ENCODE measurements around the gene STRBP. TPM values are rescaled to one million over a fixed set of nuclear protein-coding genes. Genes with fewer than 3 reads are reported as not detected.

STRBP gene
- total and polyA plus RNA-seq, 2 of the 4 experiments (the other 2 are of a cell fraction), result 2.1 to 2.5 TPM

GRCh38 chr9:123096987-123097386, 171.4 kb downstream of the STRBP start:
- H2AFZ ChIP-seq (replicated peaks; ENCODE audit: low read length, poor library complexity), result no peak overlapping the region
- no peak overlapping the region for H3K14ac ChIP-seq (replicated peaks; ENCODE audit: low read depth, low read length)
- no peak overlapping the region for H3K56ac ChIP-seq (ENCODE audit: extremely low read depth, insufficient read depth, low read length)
- in situ Hi-C loops (cut with MboI; ENCODE audit: low sequenced_read_pairs), result no loop called here
- no peaks in the 10 kb centered on the region for H3K27me3 ChIP-seq (ENCODE audit: control insufficient read depth, insufficient read depth, low read length)
- no peak for DNase-seq
- intact Hi-C loops (cut with micrococcal nuclease), result no loop called here
- TF ChIP-seq SMC3 (IDR thresholded peaks at IDR 0.05; ENCODE audit: low read depth, low read length) (no peak), MAZ (IDR thresholded peaks at IDR 0.05; ENCODE audit: borderline replicate concordance, low read depth, low read length) (no peak), POLR2A (IDR thresholded peaks at IDR 0.05; ENCODE audit: low read depth, low read length) (no peak), CEBPB (IDR thresholded peaks at IDR 0.05; ENCODE audit: low read depth, low read length) (no peak), MXI1 (IDR thresholded peaks at IDR 0.05; ENCODE audit: borderline replicate concordance, low read depth, low read length) (no peak), NFE2L2 (IDR thresholded peaks at IDR 0.05; ENCODE audit: low read depth, low read length) (no peak), CHD1 (IDR thresholded peaks at IDR 0.05; ENCODE audit: low read depth, low read length) (no peak), RAD21 (IDR thresholded peaks at IDR 0.05; ENCODE audit: low read length) (no peak), MAFK (IDR thresholded peaks at IDR 0.05; ENCODE audit: low read depth, low read length) (no peak), USF2 (IDR thresholded peaks at IDR 0.05; ENCODE audit: low read depth, low read length) (no peak), BHLHE40 (IDR thresholded peaks at IDR 0.05; ENCODE audit: low read depth, low read length) (no peak), ELK1 (IDR thresholded peaks at IDR 0.05; ENCODE audit: borderline replicate concordance, low read depth, low read length) (no peak), RFX5 (IDR thresholded peaks at IDR 0.05; ENCODE audit: low read depth, low read length) (no peak)
- CTCF ChIA-PET, result no interaction called here
- no peak overlapping the region for H2BK20ac ChIP-seq (ENCODE audit: low read depth, low read length)
- H4K8ac ChIP-seq (ENCODE audit: low read depth in 2 of 2, low read length in 2 of 2), result no peak overlapping the region
- no peak overlapping the region for H3K4me2 ChIP-seq (ENCODE audit: low read depth, low read length)
- H3K27ac ChIP-seq (ENCODE audit: insufficient read depth, low read length), result no peak overlapping the region
- H3K4ac ChIP-seq (ENCODE audit: low read depth, low read length), result no peak overlapping the region
- no peaks in the 10 kb centered on the region for H3K4me1 ChIP-seq (ENCODE audit: control insufficient read depth, insufficient read depth, low read length)
- no peak overlapping the region for H2AK9ac ChIP-seq (replicated peaks; ENCODE audit: low read depth, low read length, poor library complexity)
- no peak overlapping the region for H2AK5ac ChIP-seq (ENCODE audit: low read depth, low read length)
- no peak overlapping the region for H3K4me3 ChIP-seq (ENCODE audit: insufficient read depth, low read depth, low read length)
- H4K20me1 ChIP-seq (ENCODE audit: insufficient read depth, low read length), result no peaks in the 10 kb centered on the region
- no peak overlapping the region for H3K9ac ChIP-seq (ENCODE audit: low read depth, low read length)
- H2BK15ac ChIP-seq (ENCODE audit: low read depth, low read length), result no peak overlapping the region
- H3K79me1 ChIP-seq (ENCODE audit: low read depth in 1 of 2, low read length in 2 of 2), result peaks cover 0 to 4% of the 10 kb centered on the region in 2 experiments; a peak in 1 of 4 replicates
- no peak overlapping the region for H3K23ac ChIP-seq (ENCODE audit: low read depth, low read length)
- no CpG with 5 or more reads among the region's 3 CpGs for WGBS, 2 experiments (ENCODE audit: extremely low coverage in 2 of 2, insufficient read length in 1 of 2)
- no peak overlapping the region for H2BK5ac ChIP-seq (ENCODE audit: low read depth, low read length, poor library complexity, severe bottlenecking)
- H3K9me3 ChIP-seq (ENCODE audit: control insufficient read depth, insufficient read depth, low read length), result no peaks in the 10 kb centered on the region
- no peaks in the 10 kb centered on the region for H3K9me1 ChIP-seq (ENCODE audit: insufficient read depth, low read length)
- dilution Hi-C loops (cut with HindIII; ENCODE audit: low sequenced_read_pairs, unreplicated experiment), result no loop called here
- H4K5ac ChIP-seq (ENCODE audit: low read depth, low read length), result no peak overlapping the region
- ATAC-seq (ENCODE audit: low read depth), result no peak
- peaks cover 55% of the 10 kb centered on the region for H3K36me3 ChIP-seq (ENCODE audit: control insufficient read depth, insufficient read depth, low read length)
- H3K18ac ChIP-seq (ENCODE audit: low read depth, low read length), result no peak overlapping the region
- no peak overlapping the region for H4K91ac ChIP-seq (ENCODE audit: insufficient read depth, low read depth, low read length)
- BruUV-seq (replicated peaks), result no TSS peak
- no peak overlapping the region for H2BK120ac ChIP-seq (ENCODE audit: low read depth, low read length)
- POLR2A ChIA-PET (ENCODE audit: unreplicated experiment), result no interaction called here

Measured in IMR-90 (cell line).